Measurements from ENCODE around the gene C16orf96. TPM values are rescaled to one million over a fixed set of nuclear protein-coding genes. Genes with fewer than 3 reads are reported as not detected.

C16orf96 gene
- total RNA-seq, 1 experiment from 2014 or later, result 0.15 TPM

- no TSS peak for BruUV-seq (replicated peaks)
- Histone ChIP-seq H3K27me3 (ENCODE audit: insufficient read depth, low read depth) (peaks cover 49% of the 10 kb centered on the region), H3K4me3 (no peak overlapping the region), H3K9me3 (ENCODE audit: insufficient read depth, low read depth) (no peaks in the 10 kb centered on the region), H3K36me3 (ENCODE audit: low read depth) (no peaks in the 10 kb centered on the region), H3F3A (ENCODE audit: insufficient read depth, low read depth) (0 out of 2 replicates have a peak, but pooled peaks cover 4% of the 10 kb centered on the region), H3K27ac (no peak overlapping the region), H4K20me1 (ENCODE audit: insufficient read depth) (no peaks in the 10 kb centered on the region), H3K4me1 (replicated peaks; ENCODE audit: insufficient read depth) (no peaks in the 10 kb centered on the region), H2AFZ (no peak overlapping the region), H3K79me2 (ENCODE audit: low read depth) (no peaks in the 10 kb centered on the region), H3K4me2 (no peak overlapping the region), H3K9me2 (ENCODE audit: insufficient read depth) (no peaks in the 10 kb centered on the region)
- no peak for TF ChIP-seq EZH2 (IDR thresholded peaks at IDR 0.05; ENCODE audit: low read depth)
- TF ChIP-seq, protein P1, sequence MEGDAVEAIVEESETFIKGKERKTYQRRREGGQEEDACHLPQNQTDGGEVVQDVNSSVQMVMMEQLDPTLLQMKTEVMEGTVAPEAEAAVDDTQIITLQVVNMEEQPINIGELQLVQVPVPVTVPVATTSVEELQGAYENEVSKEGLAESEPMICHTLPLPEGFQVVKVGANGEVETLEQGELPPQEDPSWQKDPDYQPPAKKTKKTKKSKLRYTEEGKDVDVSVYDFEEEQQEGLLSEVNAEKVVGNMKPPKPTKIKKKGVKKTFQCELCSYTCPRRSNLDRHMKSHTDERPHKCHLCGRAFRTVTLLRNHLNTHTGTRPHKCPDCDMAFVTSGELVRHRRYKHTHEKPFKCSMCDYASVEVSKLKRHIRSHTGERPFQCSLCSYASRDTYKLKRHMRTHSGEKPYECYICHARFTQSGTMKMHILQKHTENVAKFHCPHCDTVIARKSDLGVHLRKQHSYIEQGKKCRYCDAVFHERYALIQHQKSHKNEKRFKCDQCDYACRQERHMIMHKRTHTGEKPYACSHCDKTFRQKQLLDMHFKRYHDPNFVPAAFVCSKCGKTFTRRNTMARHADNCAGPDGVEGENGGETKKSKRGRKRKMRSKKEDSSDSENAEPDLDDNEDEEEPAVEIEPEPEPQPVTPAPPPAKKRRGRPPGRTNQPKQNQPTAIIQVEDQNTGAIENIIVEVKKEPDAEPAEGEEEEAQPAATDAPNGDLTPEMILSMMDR (conservative IDR thresholded peaks at IDR 0.05), result no peak
- ChIA-PET CTCF (no interaction called here), POLR2A (ENCODE audit: unreplicated experiment) (no interaction called here)
- no peak for DNase-seq
- intact Hi-C loops (cut with micrococcal nuclease; ENCODE audit: unreplicated experiment), result no loop called here
These were observed 43.4 kb downstream of the C16orf96 start for GRCh38 chr16:4599545-4599944.

DNA sequence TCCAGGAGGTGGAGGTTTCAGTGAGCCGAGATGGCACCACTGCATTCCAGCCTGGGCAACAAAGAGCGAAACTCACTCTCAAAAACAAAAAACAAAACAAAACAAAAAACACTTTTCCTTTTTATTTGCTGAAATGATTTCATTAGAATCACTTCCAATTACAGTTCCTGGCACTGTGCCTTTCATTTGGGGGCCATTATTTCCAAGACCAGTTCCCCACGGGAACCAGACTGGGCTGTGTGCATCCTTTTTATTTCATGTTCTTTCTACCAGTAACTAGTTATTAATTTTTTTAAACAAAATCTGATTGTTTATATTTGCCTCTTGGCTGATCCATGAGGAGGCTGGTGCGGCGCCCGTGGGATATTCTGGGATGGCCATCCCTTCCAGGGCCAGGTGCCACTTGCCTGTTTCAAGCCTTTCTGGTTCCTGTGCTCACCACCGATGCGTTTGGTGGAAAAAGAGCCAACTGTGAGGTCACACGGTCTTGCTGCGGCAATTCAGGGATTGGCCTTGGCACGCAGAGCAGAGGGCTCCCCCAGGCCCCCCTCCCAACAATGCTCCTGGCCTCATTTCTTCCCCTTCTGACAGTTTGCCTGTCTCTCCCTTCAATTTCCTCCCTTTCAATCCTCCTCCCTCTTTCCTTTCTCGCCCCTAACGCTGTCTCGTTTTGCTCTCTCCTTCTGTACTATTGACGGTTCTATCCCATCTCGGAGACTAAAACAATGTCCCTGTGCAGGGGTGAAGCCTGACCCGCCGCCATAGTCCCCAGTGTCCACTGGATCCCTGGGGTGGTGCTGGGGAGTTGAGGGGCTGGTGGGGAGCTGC lies 45.1 kb downstream of the C16orf96 start:
- ChIA-PET CTCF (no interaction called here), POLR2A (ENCODE audit: unreplicated experiment) (no interaction called here)
- TF ChIP-seq, protein P1 (conservative IDR thresholded peaks at IDR 0.05), result no peak
- no peak for TF ChIP-seq EZH2 (IDR thresholded peaks at IDR 0.05; ENCODE audit: low read depth)
- Histone ChIP-seq H3K79me2 (ENCODE audit: low read depth) (no peaks in the 10 kb centered on the region), H3F3A (ENCODE audit: insufficient read depth, low read depth) (0 out of 2 replicates have a peak, but pooled peaks cover 4% of the 10 kb centered on the region), H3K4me1 (replicated peaks; ENCODE audit: insufficient read depth) (no peaks in the 10 kb centered on the region), H4K20me1 (ENCODE audit: insufficient read depth) (peaks cover 4% of the 10 kb centered on the region; the same call in 1 of the 2 replicates), H3K27ac (no peak overlapping the region), H3K27me3 (ENCODE audit: insufficient read depth, low read depth) (peaks cover 32% of the 10 kb centered on the region), H3K36me3 (ENCODE audit: low read depth) (no peaks in the 10 kb centered on the region), H3K9me3 (ENCODE audit: insufficient read depth, low read depth) (no peaks in the 10 kb centered on the region), H2AFZ (no peak overlapping the region), H3K4me3 (no peak overlapping the region), H3K4me2 (no peak overlapping the region), H3K9me2 (ENCODE audit: insufficient read depth) (no peaks in the 10 kb centered on the region)
- DNase-seq, result no peak
- BruUV-seq (replicated peaks), result no TSS peak
- intact Hi-C loops (cut with micrococcal nuclease; ENCODE audit: unreplicated experiment), result no loop called here

- TF ChIP-seq, protein P1 (conservative IDR thresholded peaks at IDR 0.05), result no peak
- no peak for TF ChIP-seq EZH2 (IDR thresholded peaks at IDR 0.05; ENCODE audit: low read depth)
- CTCF ChIA-PET, result no interaction called here
These were observed 45.7 kb downstream of the C16orf96 start for GRCh38 chr16:4601864-4602186.

More at GRCh38 chr16:4601864-4602186, 45.7 kb downstream of the C16orf96 start:
- DNase-seq, result no peak
- Histone ChIP-seq H3F3A (ENCODE audit: insufficient read depth, low read depth) (0 out of 2 replicates have a peak, but pooled peaks cover 4% of the 10 kb centered on the region), H2AFZ (no peak overlapping the region), H3K4me3 (no peak overlapping the region), H3K4me2 (no peak overlapping the region), H3K4me1 (replicated peaks; ENCODE audit: insufficient read depth) (no peaks in the 10 kb centered on the region), H4K20me1 (ENCODE audit: insufficient read depth) (peaks cover 4% of the 10 kb centered on the region; the same call in 1 of the 2 replicates), H3K9me3 (ENCODE audit: insufficient read depth, low read depth) (no peaks in the 10 kb centered on the region), H3K9me2 (ENCODE audit: insufficient read depth) (no peaks in the 10 kb centered on the region), H3K27me3 (ENCODE audit: insufficient read depth, low read depth) (peaks cover 27% of the 10 kb centered on the region), H3K27ac (no peak overlapping the region), H3K79me2 (ENCODE audit: low read depth) (no peaks in the 10 kb centered on the region), H3K36me3 (ENCODE audit: low read depth) (no peaks in the 10 kb centered on the region)
- POLR2A ChIA-PET (ENCODE audit: unreplicated experiment), result no interaction called here
- intact Hi-C loops (cut with micrococcal nuclease; ENCODE audit: unreplicated experiment), result no loop called here
- no TSS peak for BruUV-seq (replicated peaks)
